B cell (primary cell): ENCODE measurements around the gene BTNL9.

Source experiments
- EZH2 ChIP-seq: IDR thresholded peaks from 2 replicates; pipeline ENCODE4 v1.6.1; 2012; ENCODE audit warnings: borderline replicate concordance, low read depth, mild to moderate bottlenecking, moderate library complexity, low read length; ENCODE audit not compliant: insufficient read depth, poor library complexity, severe bottlenecking
- TF ChIP-seq, protein P1 (sequence below): fragments of 200-600 bp; IDR thresholded peaks from one replicate; pipeline ENCODE4 v1.8.0; 2022; ENCODE audit warnings: antibody characterized with exemption, mild to moderate bottlenecking

DNA sequence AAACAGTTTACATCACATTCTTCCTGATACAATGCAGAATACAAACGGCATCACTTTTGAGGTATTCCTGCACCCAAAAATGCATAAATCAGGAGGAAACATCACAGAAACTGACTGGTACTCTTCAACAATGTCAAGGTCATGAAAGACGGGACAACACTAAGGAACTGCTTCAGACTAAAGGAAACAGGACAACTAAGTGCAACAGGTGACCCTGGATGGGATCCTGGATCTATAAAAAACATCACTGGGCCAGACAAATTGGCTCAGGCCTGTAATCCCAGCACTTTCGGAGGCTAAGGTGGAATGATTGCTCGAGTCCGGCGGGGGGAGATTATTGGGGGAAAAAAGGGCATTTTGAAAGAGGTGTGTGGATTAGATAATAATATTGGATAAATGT lies 22.6 kb downstream of the BTNL9 start:
- TF ChIP-seq, protein P1, sequence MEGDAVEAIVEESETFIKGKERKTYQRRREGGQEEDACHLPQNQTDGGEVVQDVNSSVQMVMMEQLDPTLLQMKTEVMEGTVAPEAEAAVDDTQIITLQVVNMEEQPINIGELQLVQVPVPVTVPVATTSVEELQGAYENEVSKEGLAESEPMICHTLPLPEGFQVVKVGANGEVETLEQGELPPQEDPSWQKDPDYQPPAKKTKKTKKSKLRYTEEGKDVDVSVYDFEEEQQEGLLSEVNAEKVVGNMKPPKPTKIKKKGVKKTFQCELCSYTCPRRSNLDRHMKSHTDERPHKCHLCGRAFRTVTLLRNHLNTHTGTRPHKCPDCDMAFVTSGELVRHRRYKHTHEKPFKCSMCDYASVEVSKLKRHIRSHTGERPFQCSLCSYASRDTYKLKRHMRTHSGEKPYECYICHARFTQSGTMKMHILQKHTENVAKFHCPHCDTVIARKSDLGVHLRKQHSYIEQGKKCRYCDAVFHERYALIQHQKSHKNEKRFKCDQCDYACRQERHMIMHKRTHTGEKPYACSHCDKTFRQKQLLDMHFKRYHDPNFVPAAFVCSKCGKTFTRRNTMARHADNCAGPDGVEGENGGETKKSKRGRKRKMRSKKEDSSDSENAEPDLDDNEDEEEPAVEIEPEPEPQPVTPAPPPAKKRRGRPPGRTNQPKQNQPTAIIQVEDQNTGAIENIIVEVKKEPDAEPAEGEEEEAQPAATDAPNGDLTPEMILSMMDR = no peak
- TF ChIP-seq EZH2 = no peak
